Measurements from ENCODE around the gene DOCK7.
"Not testable (repeated sequence)": the region's sequence is repeated elsewhere in the genome, so short reads cannot be mapped to it uniquely, and the experiment has no call there.

The DOCK7 gene

GRCh38 chr1:62691062-62691844, 3.1 kb upstream of the DOCK7 start:
- no peak for DNase-seq

GRCh38 chr1:62689524-62689923, 1.3 kb upstream of the DOCK7 start:
- peak; percentile 80 for DNase-seq

GRCh38 chr1:62688687-62689085, 500 bp upstream of the DOCK7 start:
- DNase-seq: no peak

GRCh38 chr1:62687421-62687902, 724 bp downstream of the DOCK7 start:
- peak; percentile 44 for DNase-seq

- DNase-seq: no peak
Measured at GRCh38 chr1:62686822-62687221, 1.4 kb downstream of the DOCK7 start.

GRCh38 chr1:62685431-62685859, 2.7 kb downstream of the DOCK7 start:
- peak; percentile 45 for DNase-seq

GRCh38 chr1:62682531-62682930, 5.7 kb downstream of the DOCK7 start:
- peak; percentile 61 for DNase-seq

GRCh38 chr1:62680992-62681391, 7.2 kb downstream of the DOCK7 start:
- not testable (repeated sequence) for DNase-seq

- DNase-seq: not testable (repeated sequence)
Measured at GRCh38 chr1:62677822-62678221, 10.4 kb downstream of the DOCK7 start.

GRCh38 chr1:62676611-62677356, 11.4 kb downstream of the DOCK7 start:
- DNase-seq: peak; percentile 92

GRCh38 chr1:62673629-62674028, 14.6 kb downstream of the DOCK7 start:
- DNase-seq: no peak

GRCh38 chr1:62672029-62672428, 16.2 kb downstream of the DOCK7 start:
- no peak for DNase-seq

GRCh38 chr1:62654744-62655143, 33.4 kb downstream of the DOCK7 start:
- DNase-seq: no peak

GRCh38 chr1:62652387-62652786, 35.8 kb downstream of the DOCK7 start:
- DNase-seq: no peak

- no peak for DNase-seq
Measured at GRCh38 chr1:62643283-62643682, 44.9 kb downstream of the DOCK7 start.

- DNase-seq: peak; percentile 8
Measured at GRCh38 chr1:62637392-62638105, 50.6 kb downstream of the DOCK7 start.

- no peak for DNase-seq
Measured at GRCh38 chr1:62628506-62628905, 59.7 kb downstream of the DOCK7 start.

- DNase-seq: no peak
Measured at GRCh38 chr1:62625415-62625814, 62.8 kb downstream of the DOCK7 start.

GRCh38 chr1:62621907-62622306, 66.3 kb downstream of the DOCK7 start:
- DNase-seq: peak; percentile 95

- peak; percentile 76 for DNase-seq
Measured at GRCh38 chr1:62613890-62614289, 74.3 kb downstream of the DOCK7 start.

- no peak for DNase-seq
Measured at GRCh38 chr1:62613325-62613727, 74.9 kb downstream of the DOCK7 start.

GRCh38 chr1:62612770-62613169, 75.4 kb downstream of the DOCK7 start:
- no peak for DNase-seq

- not testable (repeated sequence) for DNase-seq
Measured at GRCh38 chr1:62610588-62610987, 77.6 kb downstream of the DOCK7 start.

Data from fibroblast of skin of back (primary cell).